Activated gamma-delta T cell treated with Interleukin-2 at 50 U/mL for 16 hours (primary cell): Measurements from ENCODE around the gene C5orf52.
"Not testable (repeated sequence)": the region's sequence is repeated elsewhere in the genome, so short reads cannot be mapped to it uniquely, and the experiment has no call there.

ENCODE experiments used
- DNase-seq: peaks from one replicate; pipeline ENCODE4 v3.0.0-alpha.2; 2020

Gene C5orf52

GRCh38 chr5:157670662-157671591, at the start of gene C5orf52:
Gene C5orf52 (plus strand): TSS chr5:157671533. CDS start chr5:157671615, 82 bp downstream.
- DNase-seq: no peak

DNA sequence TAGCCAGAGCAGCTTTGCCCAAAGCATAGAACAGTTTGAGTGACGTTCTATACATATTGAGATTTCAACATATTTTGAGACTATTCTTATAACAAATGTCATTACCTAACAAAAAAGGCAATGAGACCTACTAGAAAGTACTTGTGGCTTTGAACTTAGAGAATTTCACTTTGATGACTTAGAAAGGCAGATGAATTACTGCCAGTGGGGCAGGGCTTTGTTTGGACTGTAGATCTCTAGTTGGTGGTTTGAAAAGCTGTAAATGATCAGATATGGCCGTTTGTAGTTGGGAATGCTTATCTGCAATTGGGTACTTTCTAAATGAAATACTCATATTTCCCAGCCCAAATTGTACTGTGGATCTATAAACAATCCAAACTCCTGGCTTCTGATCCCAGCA, 47.2 kb upstream of the C5orf52 start:
- DNase-seq: no peak

- DNase-seq: no peak
These were observed 44.5 kb upstream of the C5orf52 start for GRCh38 chr5:157626831-157627230.

DNA sequence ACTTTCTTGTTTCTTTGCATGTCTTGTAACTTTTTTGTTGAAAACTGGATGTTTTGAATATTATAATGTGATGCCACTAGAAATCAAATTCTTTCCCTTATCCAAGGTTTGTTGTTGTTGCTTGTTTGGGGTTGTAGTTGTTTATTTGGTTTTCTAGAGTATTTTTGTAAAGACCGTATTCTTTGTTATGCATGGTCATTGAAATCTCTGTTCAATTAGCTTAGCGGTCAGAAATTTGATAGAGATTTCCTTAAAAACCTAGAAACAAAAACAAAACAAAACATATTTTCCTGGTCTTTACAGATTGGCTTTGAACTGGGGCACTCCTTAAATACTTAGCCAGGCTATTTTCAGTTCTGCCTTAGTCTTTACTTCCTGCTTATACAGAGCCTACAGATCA, 41.0 kb upstream of the C5orf52 start:
- no peak for DNase-seq

GRCh38 chr5:157640406-157641066, 30.8 kb upstream of the C5orf52 start:
- no peak for DNase-seq

- DNase-seq: no peak
These were observed 22.9 kb upstream of the C5orf52 start for GRCh38 chr5:157648275-157648990.

- DNase-seq: no peak
These were observed 22.2 kb upstream of the C5orf52 start for GRCh38 chr5:157649101-157649500.

DNA sequence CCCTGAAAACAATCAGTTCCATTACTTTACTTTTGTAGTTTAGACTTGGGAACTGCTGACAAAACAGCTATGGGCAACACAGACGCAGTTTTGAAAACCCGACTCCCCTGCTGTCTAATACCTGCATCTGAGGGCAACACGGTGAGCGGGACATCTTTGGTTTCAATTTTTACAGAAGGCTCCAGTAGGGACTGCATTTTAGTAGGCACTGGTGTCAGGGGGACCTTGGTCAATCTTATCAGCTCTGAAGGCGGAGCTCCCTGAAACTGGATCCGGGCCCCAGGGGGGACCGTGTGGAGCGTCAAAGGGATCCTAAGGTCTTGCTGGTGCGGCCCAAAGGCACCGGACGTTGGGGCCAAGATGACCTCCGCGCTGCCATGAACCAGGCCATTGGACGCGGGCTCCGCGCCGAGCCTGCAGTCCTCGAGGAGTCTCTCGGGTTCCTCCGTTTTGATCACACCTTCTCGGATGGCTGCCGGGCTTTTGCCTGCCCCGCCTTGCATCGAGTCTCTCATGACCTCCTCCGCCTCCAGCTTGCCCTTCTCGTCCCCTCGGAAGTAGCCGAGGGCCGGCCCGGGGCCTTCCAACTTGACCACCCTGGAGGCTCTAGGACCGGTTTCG, 20.2 kb upstream of the C5orf52 start:
- DNase-seq: no peak

DNA sequence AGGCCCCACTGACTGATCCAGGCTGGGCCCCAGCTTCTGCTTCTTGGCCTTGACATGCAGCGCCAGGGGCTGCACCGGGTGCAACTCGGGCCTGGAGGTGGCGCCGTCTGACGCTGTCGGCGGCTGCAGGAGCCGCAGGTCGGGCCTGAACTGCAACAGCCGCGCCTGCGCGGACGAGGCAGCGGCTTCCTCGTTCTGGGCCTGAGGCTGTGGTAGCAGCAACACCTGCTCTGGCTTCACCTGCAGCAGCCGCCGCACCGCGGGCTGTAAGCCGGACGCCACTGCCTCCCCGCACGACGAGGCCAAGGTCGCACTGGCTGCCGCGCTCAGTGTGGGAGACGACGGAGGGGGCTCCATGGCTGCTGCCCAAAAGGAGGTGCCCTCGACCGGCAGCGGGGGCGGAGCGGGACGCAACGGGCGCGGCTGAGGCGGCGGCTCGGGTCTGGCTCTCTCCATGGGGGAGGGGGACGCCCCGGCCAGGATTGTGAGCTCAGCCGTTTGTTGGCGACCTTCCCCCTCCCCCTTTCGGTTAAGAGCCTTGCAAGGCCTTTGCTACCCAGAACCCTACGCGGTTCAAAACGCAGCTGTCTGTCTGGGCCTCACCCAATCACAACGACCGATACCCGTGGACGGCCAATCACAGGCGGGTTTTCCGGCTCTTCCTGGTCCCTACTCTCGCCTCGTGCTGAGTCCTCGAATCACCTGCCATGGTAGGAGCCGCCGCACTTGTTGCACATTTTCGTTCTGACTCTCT, 19.5 kb upstream of the C5orf52 start:
- DNase-seq: peak; percentile 75

DNA sequence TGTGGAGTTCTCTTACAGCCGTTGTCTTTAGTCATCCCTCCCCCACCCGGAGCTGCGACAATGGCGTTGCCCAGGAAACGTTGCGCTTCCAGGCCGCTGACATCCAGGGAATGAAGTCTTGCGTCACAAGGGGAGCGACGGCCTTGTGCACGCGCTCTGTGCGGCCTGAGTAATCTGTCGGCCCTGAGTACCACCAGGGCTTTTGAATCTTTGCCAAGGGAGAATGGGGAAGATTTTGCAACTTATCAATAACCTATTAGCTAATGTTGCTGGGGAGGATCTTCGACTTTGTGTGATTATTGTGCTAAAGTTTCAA, 19.0 kb upstream of the C5orf52 start, which contains the start of gene SOX30:
Gene SOX30, minus strand, starts transcription at position 62 of the 316 bp plus-strand sequence. CDS start 360 bp downstream, outside the sequence.
- DNase-seq: no peak

DNA sequence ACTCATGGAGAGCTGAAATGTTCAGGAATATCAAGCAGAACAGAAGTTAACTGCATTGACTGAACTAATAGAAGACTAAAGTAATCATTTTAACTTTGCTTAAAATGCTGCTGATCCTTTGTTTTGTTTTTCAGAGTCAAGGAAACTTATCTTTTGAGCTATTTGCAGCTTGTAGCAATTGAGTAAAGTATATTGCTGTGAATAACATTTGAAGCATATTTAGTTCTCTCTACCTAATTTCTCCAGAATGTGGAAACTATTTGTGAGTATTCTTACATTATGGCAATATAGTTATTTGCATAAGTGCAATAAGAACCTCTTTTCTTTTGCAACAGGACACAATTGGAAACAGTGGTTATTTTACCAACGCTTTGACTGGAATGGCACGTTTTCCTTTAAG, 13.8 kb upstream of the C5orf52 start:
- DNase-seq: no peak

GRCh38 chr5:157658893-157659292, 12.4 kb upstream of the C5orf52 start:
- no peak for DNase-seq

DNA sequence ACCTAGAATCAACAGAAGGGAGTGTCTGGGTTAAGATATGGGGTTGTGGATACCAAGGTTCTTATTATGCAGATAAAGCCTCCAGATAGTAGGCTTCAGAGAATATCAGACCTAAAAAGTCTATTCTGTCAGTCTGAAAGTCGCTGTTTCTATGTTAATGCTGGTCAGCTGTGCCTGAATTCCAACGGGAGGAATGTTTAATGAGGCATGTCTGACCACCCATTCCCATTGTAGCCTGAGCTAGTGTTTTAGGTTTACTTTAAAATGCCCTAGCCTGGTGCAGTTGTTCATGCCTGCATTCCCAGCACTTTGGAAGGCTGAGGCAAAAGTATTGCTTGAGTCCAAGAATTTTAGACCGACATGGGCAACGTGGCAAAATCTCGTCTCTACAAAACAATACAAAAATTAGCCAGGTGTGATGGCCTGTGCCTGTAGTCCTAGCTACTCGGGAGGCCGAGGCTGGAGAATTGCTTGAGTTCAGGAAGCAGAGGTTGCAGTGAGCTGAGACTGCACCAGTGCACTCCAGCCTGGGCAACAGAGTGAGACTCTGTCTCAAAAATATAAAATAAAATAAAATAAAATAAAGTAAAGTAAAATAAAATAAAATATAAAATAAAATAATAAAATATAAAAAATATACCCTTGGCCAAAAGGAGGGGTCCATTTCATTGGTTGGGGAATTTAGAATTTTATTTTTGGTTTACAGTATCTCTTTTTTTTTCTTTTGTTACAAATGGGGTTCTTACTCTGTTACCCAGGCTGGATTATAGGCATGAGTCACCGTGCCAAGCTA, 11.3 kb upstream of the C5orf52 start:
- DNase-seq: no peak

GRCh38 chr5:157665467-157666070, 5.8 kb upstream of the C5orf52 start:
- no peak for DNase-seq

GRCh38 chr5:157668356-157668755, 3.0 kb upstream of the C5orf52 start:
- DNase-seq: no peak

GRCh38 chr5:157669701-157670097, 1.6 kb upstream of the C5orf52 start:
- DNase-seq: no peak

DNA sequence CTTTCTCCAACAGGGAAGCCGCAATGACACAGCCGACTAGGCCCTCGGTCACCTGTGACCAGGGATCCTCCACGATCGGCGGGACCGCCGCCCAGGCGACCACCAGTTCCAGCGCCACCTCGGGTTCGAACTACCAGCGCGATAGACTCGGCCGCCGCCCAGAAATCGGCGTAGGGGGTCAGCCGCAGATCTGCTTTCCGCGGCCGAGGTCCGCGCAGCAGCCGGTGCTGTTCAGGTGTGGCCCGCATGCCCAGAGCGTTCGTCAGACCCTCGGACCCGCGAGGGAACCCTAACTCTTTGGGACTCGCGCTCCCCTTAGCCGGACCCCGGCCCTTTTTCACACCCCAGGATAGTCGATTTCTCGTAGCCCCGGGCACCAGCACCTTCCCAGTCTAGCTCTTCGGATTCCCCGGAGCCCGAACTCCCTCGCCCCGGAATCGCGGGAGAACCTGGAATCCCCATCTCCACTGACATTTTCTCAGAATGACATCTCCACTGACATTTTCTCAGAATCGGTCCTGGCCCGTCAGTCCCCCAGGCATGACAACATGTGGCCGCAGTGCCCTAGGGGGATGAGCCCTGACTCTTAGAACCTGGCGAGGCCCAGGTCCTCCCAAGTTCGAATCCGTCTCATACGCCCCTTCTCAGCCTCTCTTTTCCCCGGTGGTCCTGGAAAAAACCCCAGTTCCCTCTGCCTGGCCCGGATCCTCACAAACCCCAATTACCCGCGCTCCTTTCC, 428 bp downstream of the C5orf52 start:
- DNase-seq: no peak

DNA sequence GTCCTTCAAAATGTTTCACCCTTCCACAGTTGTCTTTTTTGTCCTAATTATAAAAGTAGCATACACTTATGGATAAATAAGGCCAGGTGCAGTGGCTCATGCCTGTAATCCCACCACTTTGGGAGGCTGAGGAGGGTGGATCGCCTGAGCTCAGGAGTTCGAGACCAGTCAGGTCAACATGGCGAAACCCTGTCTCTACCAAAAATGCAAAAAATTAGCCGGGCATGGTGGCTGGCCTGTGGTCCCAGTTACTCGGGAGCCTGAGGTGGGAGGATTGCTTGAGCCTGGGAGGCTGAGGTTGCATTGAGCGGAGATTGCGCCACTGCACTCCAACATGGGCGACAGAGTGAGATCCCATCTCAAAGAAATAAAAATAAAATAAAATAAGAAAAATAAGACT, 1.6 kb downstream of the C5orf52 start:
- DNase-seq: no peak

DNA sequence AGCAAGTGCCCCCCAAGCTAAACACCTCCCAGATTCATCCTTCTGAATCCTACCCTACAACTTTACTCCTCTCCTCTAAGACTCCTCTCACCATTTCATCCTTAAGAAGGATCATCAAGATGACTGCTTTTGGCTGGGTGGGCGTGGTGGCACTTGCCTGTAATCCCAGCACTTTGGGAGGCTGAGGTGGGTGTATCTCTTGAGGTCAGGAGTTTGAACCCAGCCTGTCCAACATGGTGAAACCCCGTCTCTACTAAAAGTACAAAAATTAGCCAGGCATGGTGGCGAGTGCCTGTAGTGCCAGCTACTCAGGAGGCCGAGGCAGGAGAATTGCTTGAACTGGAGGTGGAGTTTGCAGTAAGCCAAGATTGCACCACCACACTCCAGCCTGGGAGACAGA, 3.0 kb downstream of the C5orf52 start:
- DNase-seq: not testable (repeated sequence)

- DNase-seq: no peak
These were observed 6.6 kb downstream of the C5orf52 start for GRCh38 chr5:157677931-157678330.
